ENCODE data around the gene RGPD6.
"Not testable (repeated sequence)": the region's sequence is repeated elsewhere in the genome, so short reads cannot be mapped to it uniquely, and the experiment has no call there.

The RGPD6 gene

DNA sequence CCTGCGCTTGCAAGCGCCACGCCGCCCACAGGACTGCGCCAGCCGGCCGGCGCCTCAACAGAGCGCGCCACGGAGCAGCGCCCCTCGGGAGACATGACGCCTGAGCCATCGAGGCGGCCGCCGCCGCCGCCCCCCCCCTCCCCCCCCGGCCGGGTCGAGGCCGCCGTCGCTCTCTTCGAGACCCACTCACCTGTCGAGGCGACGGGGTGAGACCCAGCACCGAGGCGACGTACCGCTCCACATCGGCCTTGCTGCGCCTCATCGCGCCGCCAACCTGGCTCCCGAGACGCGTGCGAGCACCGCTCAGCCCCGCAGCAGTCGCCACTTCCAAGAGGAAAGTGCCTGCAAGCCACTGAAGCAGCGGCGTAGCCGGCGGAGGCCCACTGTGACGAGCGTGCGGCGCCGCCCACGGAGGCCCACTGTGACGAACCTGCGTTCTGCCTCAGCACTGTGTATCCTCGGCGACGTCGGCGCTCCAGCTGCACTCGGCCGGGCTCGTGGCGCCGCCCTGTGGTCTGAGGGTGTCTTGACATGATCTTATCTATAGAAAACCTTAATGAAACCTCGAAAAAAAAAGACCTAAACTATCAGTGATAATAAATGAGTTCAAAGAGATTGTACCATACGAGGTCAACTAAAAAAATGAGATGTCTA is at the start of gene RGPD6:
TSS of gene RGPD6 (minus strand) at position 460 of the 654 bp plus-strand sequence. CDS start at position 262, 198 bp downstream.
- not testable (repeated sequence) for DNase-seq (ENCODE audit: low read depth); H3K4me3 ChIP-seq (ENCODE audit: low read length)

DNA sequence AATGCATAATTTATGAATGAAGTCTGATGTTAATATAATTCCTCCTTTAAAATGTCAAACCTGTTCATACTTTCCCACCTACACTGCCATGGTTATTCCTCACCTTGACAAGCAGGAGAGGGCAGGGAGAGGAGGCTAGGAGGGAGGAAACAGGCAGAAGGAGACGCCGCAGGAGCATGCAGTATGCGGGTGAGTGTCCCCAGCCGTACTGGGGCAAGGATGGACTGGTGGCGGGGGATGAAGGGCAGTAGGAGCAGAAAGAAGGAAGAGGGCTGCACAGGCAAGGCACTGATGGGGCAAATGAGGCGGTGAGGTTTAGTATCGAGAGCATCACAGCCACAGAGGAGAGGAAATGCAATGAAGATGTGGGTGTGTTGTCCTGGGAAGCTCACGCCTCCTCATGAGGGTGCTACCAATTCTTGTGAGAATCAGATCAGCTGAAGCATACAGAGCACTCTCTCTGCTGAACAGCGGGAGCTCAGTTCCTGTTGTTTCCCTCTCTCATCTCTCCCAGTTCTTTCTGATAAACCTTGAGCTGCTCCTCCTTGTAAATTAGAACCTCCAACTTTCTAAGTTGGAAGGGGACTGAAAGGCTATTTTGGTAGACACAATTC is 42.4 kb upstream of the RGPD6 start:
- DNase-seq (ENCODE audit: low read depth) = not testable (repeated sequence)

GRCh38 chr2:110613927-110614326 is 36.9 kb upstream of the RGPD6 start:
- not testable (repeated sequence) for H3K4me3 ChIP-seq (ENCODE audit: low read length); DNase-seq (ENCODE audit: low read depth)

More for the DNA sequence above, 42.4 kb upstream of the RGPD6 start:
- not testable (repeated sequence) for H3K4me3 ChIP-seq (ENCODE audit: low read length)

- not testable (repeated sequence) for H3K4me3 ChIP-seq (ENCODE audit: low read length); DNase-seq (ENCODE audit: low read depth)
Observed at GRCh38 chr2:110610613-110611250, 33.7 kb upstream of the RGPD6 start.

GRCh38 chr2:110609843-110610612 is 33.0 kb upstream of the RGPD6 start:
- DNase-seq (ENCODE audit: low read depth); H3K4me3 ChIP-seq (ENCODE audit: low read length): not testable (repeated sequence)

GRCh38 chr2:110608788-110609502 is 31.9 kb upstream of the RGPD6 start:
- not testable (repeated sequence) for H3K4me3 ChIP-seq (ENCODE audit: low read length); DNase-seq (ENCODE audit: low read depth)

DNA sequence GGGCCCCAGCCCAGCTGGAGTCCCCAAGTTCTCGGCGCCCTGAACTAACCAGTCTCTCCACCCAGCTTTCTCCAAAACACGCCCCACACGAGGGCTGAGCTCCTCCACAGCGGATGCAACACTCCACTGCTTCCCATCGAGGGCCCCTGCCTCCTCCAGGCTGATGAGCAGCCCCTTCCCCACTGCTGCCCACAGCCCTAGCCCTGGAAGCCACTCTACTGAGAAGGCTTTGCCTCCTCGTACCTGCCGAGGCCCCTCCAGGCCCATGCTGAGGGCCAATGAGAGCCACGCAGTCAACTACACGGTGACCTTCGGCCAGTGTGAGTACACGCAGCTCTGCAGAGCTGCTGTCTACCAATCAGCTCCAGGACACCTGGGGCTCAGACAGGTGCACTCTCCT is 28.0 kb upstream of the RGPD6 start:
- H3K4me3 ChIP-seq (ENCODE audit: low read length); DNase-seq (ENCODE audit: low read depth): not testable (repeated sequence)

GRCh38 chr2:110603917-110604591 is 27.0 kb upstream of the RGPD6 start:
- H3K4me3 ChIP-seq (ENCODE audit: low read length); DNase-seq (ENCODE audit: low read depth): not testable (repeated sequence)

DNA sequence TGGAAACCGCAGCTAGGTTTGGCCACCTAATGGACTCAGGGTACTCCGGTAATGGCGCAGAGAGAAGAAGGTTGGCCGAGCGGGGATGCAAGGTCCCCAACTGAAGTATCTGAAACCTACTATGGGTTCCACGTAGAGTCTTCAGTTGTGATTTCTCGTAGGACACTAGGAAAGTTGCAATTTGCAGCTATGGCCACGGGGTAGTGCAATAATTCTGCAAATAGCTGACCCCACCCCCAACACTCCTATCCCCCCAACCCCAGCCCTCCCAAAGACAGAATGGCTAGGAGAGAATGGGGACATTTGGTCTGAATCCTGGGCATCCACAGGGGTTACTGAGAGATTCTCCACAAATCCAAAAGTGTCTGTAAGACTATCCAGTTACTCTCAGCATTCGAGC is 25.1 kb upstream of the RGPD6 start:
- not testable (repeated sequence) for H3K4me3 ChIP-seq (ENCODE audit: low read length); DNase-seq (ENCODE audit: low read depth)

GRCh38 chr2:110591973-110592372 is 15.0 kb upstream of the RGPD6 start:
- not testable (repeated sequence) for DNase-seq (ENCODE audit: low read depth); H3K4me3 ChIP-seq (ENCODE audit: low read length)

- H3K4me3 ChIP-seq (ENCODE audit: low read length); DNase-seq (ENCODE audit: low read depth): not testable (repeated sequence)
Observed at GRCh38 chr2:110589677-110590330, 12.8 kb upstream of the RGPD6 start.

DNA sequence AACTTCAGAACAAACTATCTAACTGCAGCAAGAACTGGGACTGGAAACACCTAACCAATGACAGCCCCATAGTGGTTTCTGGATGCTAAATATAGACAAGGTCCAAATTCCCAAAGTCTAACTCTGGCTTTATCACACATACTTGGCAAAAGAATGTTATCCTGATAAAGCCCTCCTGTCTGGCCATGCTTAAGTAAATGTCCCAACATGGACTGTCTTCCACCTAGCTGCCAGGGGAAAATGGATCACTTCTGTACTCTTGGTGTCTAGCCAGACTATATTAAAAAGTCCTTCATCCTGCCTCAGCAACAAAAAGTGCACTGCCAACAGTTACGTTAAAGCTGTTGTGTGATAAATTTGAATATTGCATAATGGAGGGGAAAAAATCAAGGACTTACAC is 11.5 kb upstream of the RGPD6 start:
- H3K4me3 ChIP-seq (ENCODE audit: low read length); DNase-seq (ENCODE audit: low read depth): not testable (repeated sequence)

DNA sequence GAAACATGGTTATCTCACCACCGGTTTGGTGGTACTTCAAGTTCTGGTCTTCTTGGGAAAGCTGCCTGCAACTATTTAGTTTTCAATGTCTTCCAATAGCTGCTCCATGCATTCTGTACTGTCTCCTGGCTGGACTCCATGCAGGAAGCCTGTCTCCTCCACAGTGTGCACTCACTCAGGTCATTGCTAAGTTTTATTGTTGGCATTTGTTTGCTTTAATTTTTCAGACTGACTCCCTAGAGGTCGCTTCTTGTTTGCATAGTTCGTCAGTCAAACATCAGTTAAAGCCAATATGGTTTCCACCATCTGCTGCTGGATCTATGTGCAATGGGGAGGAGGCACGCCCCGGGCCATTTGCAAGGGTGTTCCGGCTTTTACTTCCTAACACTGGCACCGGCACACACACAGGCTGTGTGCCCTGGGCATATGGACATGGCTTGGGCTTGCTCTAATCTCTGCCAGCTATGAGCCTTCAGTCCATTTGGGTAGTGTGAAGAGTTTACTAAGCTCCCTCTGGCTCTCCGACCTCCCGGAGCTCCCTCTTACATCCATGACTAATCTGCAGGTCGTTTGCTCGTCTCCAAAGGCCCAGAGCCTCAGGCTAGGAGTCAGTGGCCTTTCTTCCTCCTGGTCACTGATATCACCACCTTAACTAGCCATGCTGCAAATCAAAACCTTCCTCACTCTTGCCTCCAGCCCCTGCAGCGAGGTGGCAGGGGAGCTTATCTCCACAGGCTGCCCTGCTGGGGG is 2.4 kb upstream of the RGPD6 start:
- DNase-seq (ENCODE audit: low read depth) = not testable (repeated sequence)

GRCh38 chr2:110578429-110578828 is 1.4 kb upstream of the RGPD6 start:
- not testable (repeated sequence) for H3K4me3 ChIP-seq (ENCODE audit: low read length); DNase-seq (ENCODE audit: low read depth)

More for the DNA sequence above, 2.4 kb upstream of the RGPD6 start:
- not testable (repeated sequence) for H3K4me3 ChIP-seq (ENCODE audit: low read length)

- H3K4me3 ChIP-seq (ENCODE audit: low read length); DNase-seq (ENCODE audit: low read depth): not testable (repeated sequence)
Observed at GRCh38 chr2:110499755-110500377, 77.2 kb downstream of the RGPD6 start.

GRCh38 chr2:110496027-110496426 is 81.0 kb downstream of the RGPD6 start:
- H3K4me3 ChIP-seq (ENCODE audit: low read length); DNase-seq (ENCODE audit: low read depth): not testable (repeated sequence)

- DNase-seq (ENCODE audit: low read depth); H3K4me3 ChIP-seq (ENCODE audit: low read length): not testable (repeated sequence)
Observed at GRCh38 chr2:110494488-110494887, 82.5 kb downstream of the RGPD6 start.
